ENCODE measurements around the gene HOXA3.
A peak's percentile ranks its signal among the peaks of the same experiment; 100 is the strongest.

The HOXA3 gene

GRCh38 chr7:27157702-27158431, 5.5 kb upstream of the HOXA3 start:
- TF ChIP-seq, protein P1, sequence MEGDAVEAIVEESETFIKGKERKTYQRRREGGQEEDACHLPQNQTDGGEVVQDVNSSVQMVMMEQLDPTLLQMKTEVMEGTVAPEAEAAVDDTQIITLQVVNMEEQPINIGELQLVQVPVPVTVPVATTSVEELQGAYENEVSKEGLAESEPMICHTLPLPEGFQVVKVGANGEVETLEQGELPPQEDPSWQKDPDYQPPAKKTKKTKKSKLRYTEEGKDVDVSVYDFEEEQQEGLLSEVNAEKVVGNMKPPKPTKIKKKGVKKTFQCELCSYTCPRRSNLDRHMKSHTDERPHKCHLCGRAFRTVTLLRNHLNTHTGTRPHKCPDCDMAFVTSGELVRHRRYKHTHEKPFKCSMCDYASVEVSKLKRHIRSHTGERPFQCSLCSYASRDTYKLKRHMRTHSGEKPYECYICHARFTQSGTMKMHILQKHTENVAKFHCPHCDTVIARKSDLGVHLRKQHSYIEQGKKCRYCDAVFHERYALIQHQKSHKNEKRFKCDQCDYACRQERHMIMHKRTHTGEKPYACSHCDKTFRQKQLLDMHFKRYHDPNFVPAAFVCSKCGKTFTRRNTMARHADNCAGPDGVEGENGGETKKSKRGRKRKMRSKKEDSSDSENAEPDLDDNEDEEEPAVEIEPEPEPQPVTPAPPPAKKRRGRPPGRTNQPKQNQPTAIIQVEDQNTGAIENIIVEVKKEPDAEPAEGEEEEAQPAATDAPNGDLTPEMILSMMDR (IDR thresholded peaks at IDR 0.05; ENCODE audit: low read depth, low read length), result no peak

DNA sequence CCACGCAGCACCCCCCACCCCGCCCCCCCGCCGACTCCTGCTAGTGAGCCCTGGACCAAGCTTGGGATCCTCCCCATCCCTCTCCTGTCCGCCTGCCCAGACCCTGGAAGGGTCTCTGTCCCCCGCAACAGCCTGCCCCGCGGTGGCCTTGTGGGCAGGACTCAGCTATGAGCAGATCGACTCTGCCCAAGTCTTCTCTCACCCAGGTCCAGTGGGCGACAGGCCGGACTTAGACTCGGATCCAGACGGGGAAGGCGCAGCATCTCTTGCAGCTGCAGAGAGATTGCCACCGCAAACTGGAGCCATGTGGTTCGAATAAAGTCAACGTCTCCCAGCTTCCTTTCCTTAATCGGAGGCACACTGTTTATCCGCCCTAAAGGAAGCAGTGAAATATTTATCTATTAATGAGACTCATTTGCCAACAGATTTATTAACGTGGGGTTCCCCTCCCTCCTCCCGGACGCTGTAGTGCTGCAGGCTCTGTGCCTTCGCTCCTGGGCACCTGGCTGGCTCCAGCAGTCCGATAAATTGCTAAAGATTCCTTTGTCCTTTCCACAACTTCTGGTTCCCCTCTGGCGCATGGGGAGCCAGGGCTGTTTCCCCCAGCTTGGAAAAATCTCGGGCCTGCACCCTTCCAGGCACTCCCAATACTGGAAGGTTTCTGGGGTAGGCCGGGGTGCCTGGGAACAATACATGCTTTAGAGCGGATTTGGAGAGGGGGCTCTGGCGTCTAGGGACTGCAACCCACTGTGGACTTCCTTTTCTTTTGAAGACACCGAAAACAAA, 4.7 kb upstream of the HOXA3 start:
- TF ChIP-seq, protein P1 (IDR thresholded peaks at IDR 0.05; ENCODE audit: low read depth, low read length), result no peak
- H3K4me3 ChIP-seq (ENCODE audit: low read depth, low read length), result no peak overlapping the region; the same call in 1 of the 2 replicates

More at GRCh38 chr7:27157702-27158431, 5.5 kb upstream of the HOXA3 start:
- H3K4me3 ChIP-seq (ENCODE audit: low read depth, low read length), result no peak overlapping the region

DNA sequence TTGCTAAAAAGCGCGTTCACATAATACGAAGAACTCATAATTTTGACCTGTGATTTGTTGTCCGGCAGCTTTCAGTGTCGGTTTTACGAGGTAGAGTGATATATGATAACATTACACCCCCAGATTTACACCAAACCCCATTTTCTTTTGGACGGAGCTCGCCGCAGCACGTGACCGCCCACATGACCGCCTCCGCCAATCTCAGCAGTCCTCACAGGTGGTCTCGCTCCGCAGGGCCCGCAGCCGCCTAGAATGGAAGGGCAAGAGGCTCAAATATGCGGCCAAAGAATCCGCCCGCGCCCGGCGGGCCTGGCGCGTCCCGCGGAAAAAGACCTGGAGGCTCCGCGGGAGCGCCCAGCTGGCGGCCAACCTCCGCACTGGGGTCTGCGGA, 4.1 kb upstream of the HOXA3 start, which contains the start of gene HOXA7:
Gene HOXA7 (minus strand): TSS at position 168 of the 391 bp plus-strand sequence. CDS start 130 bp downstream, at position 38.
- H3K4me3 ChIP-seq (ENCODE audit: low read depth, low read length), result peak within 1 kb of the TSS; percentile 50
- TF ChIP-seq, protein P1 (IDR thresholded peaks at IDR 0.05; ENCODE audit: low read depth, low read length), result no peak

DNA sequence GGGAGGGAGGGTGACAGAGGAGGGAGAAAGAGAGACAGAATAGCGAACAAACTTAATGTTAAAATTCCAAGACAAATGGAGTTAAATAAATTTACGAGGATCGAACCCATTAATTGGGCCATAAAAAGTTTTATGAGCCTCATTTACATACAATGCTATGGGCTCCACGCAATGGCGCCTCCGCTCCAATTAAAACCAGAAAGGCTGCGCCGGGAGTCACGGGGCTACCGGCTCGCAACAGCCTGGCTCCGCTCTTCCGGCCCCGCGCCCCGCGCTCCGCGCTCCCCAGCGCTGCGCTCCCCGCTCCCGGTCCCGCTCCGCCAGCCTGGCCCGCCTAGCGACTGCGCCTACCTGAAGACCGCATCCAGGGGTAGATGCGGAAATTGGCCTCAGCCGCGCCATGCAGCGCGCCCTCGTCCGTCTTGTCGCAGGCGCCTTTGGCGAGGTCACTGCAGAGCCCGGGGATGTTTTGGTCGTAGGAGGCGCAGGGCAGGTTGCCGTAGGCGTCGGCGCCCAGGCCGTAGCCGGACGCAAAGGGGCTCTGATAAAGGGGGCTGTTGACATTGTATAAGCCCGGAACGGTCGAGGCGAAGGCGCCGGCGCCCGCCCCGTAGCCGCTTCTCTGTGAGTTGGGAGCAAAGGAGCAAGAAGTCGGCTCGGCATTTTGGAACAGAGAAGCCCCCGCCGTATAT, 3.6 kb upstream of the HOXA3 start:
- H3K4me3 ChIP-seq (ENCODE audit: low read depth, low read length), result peak overlapping the region; percentile 50
- TF ChIP-seq, protein P1 (IDR thresholded peaks at IDR 0.05; ENCODE audit: low read depth, low read length), result no peak

DNA sequence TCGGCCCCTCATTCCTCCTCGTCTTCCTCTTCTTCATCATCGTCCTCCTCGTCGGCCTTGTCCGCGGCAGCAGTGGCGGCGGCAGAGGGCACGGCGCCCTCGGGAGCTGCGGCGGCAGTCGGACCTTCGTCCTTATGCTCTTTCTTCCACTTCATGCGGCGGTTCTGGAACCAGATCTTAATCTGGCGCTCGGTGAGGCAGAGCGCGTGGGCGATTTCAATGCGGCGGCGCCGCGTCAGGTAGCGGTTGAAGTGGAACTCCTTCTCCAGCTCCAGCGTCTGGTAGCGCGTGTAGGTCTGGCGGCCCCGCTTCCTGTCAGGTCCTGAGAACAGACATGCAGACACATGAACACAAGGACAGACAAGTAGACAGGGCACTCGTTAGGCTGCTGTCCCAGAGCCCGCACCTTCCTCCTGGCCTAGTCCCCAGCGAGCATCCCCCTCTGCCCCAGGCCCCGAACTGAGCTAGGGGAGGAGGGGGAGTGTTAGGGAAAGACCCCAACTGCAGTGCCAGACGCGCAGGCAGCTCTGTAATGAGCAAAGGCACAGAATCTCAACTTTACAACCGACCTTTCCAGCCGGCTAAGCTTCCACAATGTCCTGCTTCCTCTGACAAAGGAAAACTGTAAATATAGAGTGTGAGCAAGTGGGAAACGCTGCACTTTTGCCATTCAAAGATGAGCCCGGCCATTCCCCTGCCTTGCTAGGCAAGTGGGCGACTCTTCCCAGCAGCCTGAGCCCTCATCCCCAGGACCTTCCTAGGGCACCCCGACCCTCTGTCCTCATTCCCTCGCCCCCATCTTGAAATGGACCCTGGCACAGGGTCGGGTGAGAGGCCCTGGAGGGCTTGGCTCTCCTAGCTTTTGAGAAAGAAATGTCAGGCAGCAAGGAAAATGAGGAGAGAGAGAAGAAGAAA, 2.8 kb upstream of the HOXA3 start:
- TF ChIP-seq, protein P1 (IDR thresholded peaks at IDR 0.05; ENCODE audit: low read depth, low read length), result no peak
- no peak overlapping the region for H3K4me3 ChIP-seq (ENCODE audit: low read depth, low read length)

DNA sequence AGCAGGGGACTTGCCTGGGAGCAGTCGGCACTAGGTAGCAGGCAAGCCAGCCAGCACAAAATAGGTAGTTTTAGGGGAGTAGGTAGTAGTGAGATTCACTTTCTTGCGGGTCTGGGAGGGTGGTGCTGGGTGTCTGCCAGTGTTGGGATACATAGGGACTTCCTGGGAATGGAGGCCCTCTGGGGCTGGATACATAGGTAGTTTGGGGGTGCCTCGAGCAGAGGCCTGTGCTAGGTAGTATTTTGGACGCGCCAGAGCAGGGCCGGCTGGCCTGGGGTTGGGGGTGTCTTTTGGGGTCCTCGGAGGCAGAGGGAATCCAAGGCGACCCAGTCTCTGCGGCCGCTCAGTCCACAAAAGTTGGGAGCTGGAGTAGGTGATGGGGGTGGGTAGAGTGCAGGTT, 2.0 kb upstream of the HOXA3 start:
- TF ChIP-seq, protein P1 (IDR thresholded peaks at IDR 0.05; ENCODE audit: low read depth, low read length), result no peak
- no peak overlapping the region for H3K4me3 ChIP-seq (ENCODE audit: low read depth, low read length)

All from WI38 (cell line).